ENCODE results near the gene ADCY6.

The ADCY6 gene

GRCh38 chr12:48788854-48789775, at the start of gene ADCY6:
Gene ADCY6, minus strand, starts transcription at chr12:48789089. Its CDS starts 5,655 bp downstream, at chr12:48783434.
- peak; percentile 90 for DNase-seq

GRCh38 chr12:48838048-48838447, 49.2 kb upstream of the ADCY6 start:
- no peak for DNase-seq

GRCh38 chr12:48832321-48833060, 43.6 kb upstream of the ADCY6 start:
- no peak for DNase-seq

- no peak for DNase-seq
Measured at GRCh38 chr12:48831257-48831656, 42.4 kb upstream of the ADCY6 start.

GRCh38 chr12:48828841-48829575, 40.1 kb upstream of the ADCY6 start:
- DNase-seq: no peak

GRCh38 chr12:48828293-48828692, 39.4 kb upstream of the ADCY6 start:
- no peak for DNase-seq

- DNase-seq: no peak
Measured at GRCh38 chr12:48827513-48828096, 38.7 kb upstream of the ADCY6 start.

- DNase-seq: no peak
Measured at GRCh38 chr12:48827026-48827425, 38.1 kb upstream of the ADCY6 start.

- DNase-seq: no peak
Measured at GRCh38 chr12:48826209-48826855, 37.4 kb upstream of the ADCY6 start.

GRCh38 chr12:48824905-48825304, 36.0 kb upstream of the ADCY6 start:
- no peak for DNase-seq

- DNase-seq: no peak
Measured at GRCh38 chr12:48824112-48824511, 35.2 kb upstream of the ADCY6 start.

GRCh38 chr12:48823281-48823680, 34.4 kb upstream of the ADCY6 start:
- no peak for DNase-seq

- no peak for DNase-seq
Measured at GRCh38 chr12:48822711-48823110, 33.8 kb upstream of the ADCY6 start.

- no peak for DNase-seq
Measured at GRCh38 chr12:48822139-48822538, 33.2 kb upstream of the ADCY6 start.

GRCh38 chr12:48819986-48820725, 31.3 kb upstream of the ADCY6 start:
- DNase-seq: no peak

- peak; percentile 51 for DNase-seq
Measured at GRCh38 chr12:48818831-48819590, 30.1 kb upstream of the ADCY6 start.

GRCh38 chr12:48817873-48818830, 29.3 kb upstream of the ADCY6 start, which contains the start of gene CACNB3:
Gene CACNB3, plus strand, starts transcription at chr12:48818496. Its CDS starts 434 bp downstream, at chr12:48818930.
- peak; percentile 80 for DNase-seq

GRCh38 chr12:48816143-48816854, 27.4 kb upstream of the ADCY6 start:
- no peak for DNase-seq
